Measurements from ENCODE around the gene SHROOM1. TPM values are rescaled to one million over a fixed set of nuclear protein-coding genes. Genes with fewer than 3 reads are reported as not detected.

Gene SHROOM1
- total RNA-seq, 2 donors from 2014 or later, result 6.6 to 14.4 TPM

GRCh38 chr5:132812781-132813598 lies 17.5 kb downstream of the SHROOM1 start, which contains the start of gene SOWAHA:
Gene SOWAHA (plus strand): TSS chr5:132813302. CDS start chr5:132813622, 320 bp downstream.
- 3 to 18% methylated on average over 6 to 68 of the region's 68 CpGs for WGBS, 2 experiments (ENCODE audit: insufficient coverage in 1 of 2, insufficient read length in 1 of 2)
- H3K27me3 Mint-ChIP-seq (ENCODE audit: insufficient read depth), result peaks cover 80% of the 10 kb centered on the region
- H3K27ac ChIP-seq (ENCODE audit: low read depth, low read length), result no peak within 1 kb of the TSS

GRCh38 chr5:132812123-132812765 lies 18.2 kb downstream of the SHROOM1 start:
- DNase-seq, result no peak
- H3K27me3 ChIP-seq (ENCODE audit: control insufficient read depth, insufficient read depth, low read length, poor library complexity, severe bottlenecking), result peaks cover 69% of the 10 kb centered on the region
- Mint-ChIP-seq H3K4me1 (peaks cover 6% of the 10 kb centered on the region), H3K36me3 (ENCODE audit: low read depth) (no peaks in the 10 kb centered on the region), H3K27me3 (ENCODE audit: insufficient read depth) (peaks cover 76% of the 10 kb centered on the region), H3K27ac (no peak overlapping the region), H3K4me3 (no peak overlapping the region), H3K9me3 (peaks cover 5% of the 10 kb centered on the region)
- H3K4me1 ChIP-seq (ENCODE audit: control insufficient read depth, insufficient read depth, low read length), result no peaks in the 10 kb centered on the region
- no peak overlapping the region for H3K4me3 ChIP-seq (ENCODE audit: low read length)
- WGBS, 2 experiments (ENCODE audit: insufficient coverage in 1 of 2, insufficient read length in 1 of 2), result 57 to 58% methylated on average over 15 to 17 of the region's 18 CpGs
- H3K27ac ChIP-seq (ENCODE audit: low read depth, low read length), result no peak overlapping the region
- TF ChIP-seq CTCF (conservative IDR thresholded peaks at IDR 0.05), result no peak
- no peaks in the 10 kb centered on the region for H3K9me3 ChIP-seq (ENCODE audit: control insufficient read depth, low read length)
- no peak overlapping the region for H3K9ac ChIP-seq (ENCODE audit: extremely low read depth, low read length, poor library complexity, severe bottlenecking)
- H3K36me3 ChIP-seq (ENCODE audit: control insufficient read depth, insufficient read depth, low read length), result no peaks in the 10 kb centered on the region

More at GRCh38 chr5:132812781-132813598, 17.5 kb downstream of the SHROOM1 start, which contains the start of gene SOWAHA:
- TF ChIP-seq CTCF (conservative IDR thresholded peaks at IDR 0.05), result no peak
- Histone ChIP-seq H3K4me1 (ENCODE audit: control insufficient read depth, insufficient read depth, low read length) (no peaks in the 10 kb centered on the region), H3K9ac (ENCODE audit: extremely low read depth, low read length, poor library complexity, severe bottlenecking) (no peak within 1 kb of the TSS), H3K27me3 (ENCODE audit: control insufficient read depth, insufficient read depth, low read length, poor library complexity, severe bottlenecking) (peaks cover 74% of the 10 kb centered on the region), H3K36me3 (ENCODE audit: control insufficient read depth, insufficient read depth, low read length) (no peaks in the 10 kb centered on the region), H3K9me3 (ENCODE audit: control insufficient read depth, low read length) (no peaks in the 10 kb centered on the region), H3K4me3 (ENCODE audit: low read length) (peak within 1 kb of the TSS; percentile 36)
- H3K27ac Mint-ChIP-seq, result no peak within 1 kb of the TSS
- no peaks in the 10 kb centered on the region for H3K36me3 Mint-ChIP-seq (ENCODE audit: low read depth)
- H3K4me1 Mint-ChIP-seq, result peaks cover 2% of the 10 kb centered on the region
- peak within 1 kb of the TSS; percentile 51 for H3K4me3 Mint-ChIP-seq
- DNase-seq, result peak; percentile 76
- peaks cover 5% of the 10 kb centered on the region for H3K9me3 Mint-ChIP-seq

- DNase-seq, result no peak
- Mint-ChIP-seq H3K27ac (no peak overlapping the region), H3K4me1 (peaks cover 11% of the 10 kb centered on the region), H3K27me3 (ENCODE audit: insufficient read depth) (peaks cover 63% of the 10 kb centered on the region), H3K9me3 (peaks cover 5% of the 10 kb centered on the region), H3K4me3 (no peak overlapping the region), H3K36me3 (ENCODE audit: low read depth) (no peaks in the 10 kb centered on the region)
- H3K27me3 ChIP-seq (ENCODE audit: control insufficient read depth, insufficient read depth, low read length, poor library complexity, severe bottlenecking), result peaks cover 63% of the 10 kb centered on the region
- no peak overlapping the region for H3K4me3 ChIP-seq (ENCODE audit: low read length)
- no peaks in the 10 kb centered on the region for H3K36me3 ChIP-seq (ENCODE audit: control insufficient read depth, insufficient read depth, low read length)
- H3K9me3 ChIP-seq (ENCODE audit: control insufficient read depth, low read length), result no peaks in the 10 kb centered on the region
- TF ChIP-seq CTCF (conservative IDR thresholded peaks at IDR 0.05), result no peak
- WGBS, 2 experiments (ENCODE audit: insufficient coverage in 1 of 2, insufficient read length in 1 of 2), result 84 to 95% methylated on average over 4 to 5 of the region's 5 CpGs
- no peak overlapping the region for H3K9ac ChIP-seq (ENCODE audit: extremely low read depth, low read length, poor library complexity, severe bottlenecking)
- H3K27ac ChIP-seq (ENCODE audit: low read depth, low read length), result no peak overlapping the region
- H3K4me1 ChIP-seq (ENCODE audit: control insufficient read depth, insufficient read depth, low read length), result no peaks in the 10 kb centered on the region
Observed at GRCh38 chr5:132810605-132811004, 19.8 kb downstream of the SHROOM1 start.

All from endodermal cell (in vitro differentiated cells).